ENCODE results near the gene TNK2.
A peak's percentile ranks its signal among the peaks of the same experiment; 100 is the strongest.
"Not testable (repeated sequence)": the region's sequence is repeated elsewhere in the genome, so short reads cannot be mapped to it uniquely, and the experiment has no call there.

TNK2 gene

DNA sequence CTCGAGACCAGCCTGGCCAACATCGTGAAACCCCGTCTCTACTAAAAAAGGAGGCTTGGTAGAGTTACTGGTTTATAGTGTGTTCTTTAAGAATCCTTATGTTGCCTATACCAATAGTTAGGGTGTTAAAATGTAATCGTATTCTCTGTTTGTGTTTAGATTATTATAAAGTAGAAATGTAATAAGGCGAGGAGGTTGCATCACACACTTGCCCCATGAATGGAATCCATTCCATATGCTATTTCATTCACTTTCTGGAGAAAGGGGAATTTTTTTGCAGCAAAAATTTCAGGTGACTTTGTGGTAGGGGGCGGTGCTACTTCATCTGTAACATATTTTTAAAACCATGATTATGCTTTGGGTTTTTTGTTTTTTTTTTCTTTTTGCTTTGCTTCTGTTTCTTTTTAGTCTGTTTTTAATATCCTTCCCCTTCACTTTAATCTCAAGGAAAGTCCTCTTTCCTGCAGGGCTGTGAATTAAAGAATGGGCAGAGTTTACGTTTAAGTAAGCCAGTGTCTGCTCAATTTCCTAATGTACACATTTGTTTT, 63.6 kb downstream of the TNK2 start:
- no peak for DNase-seq

DNA sequence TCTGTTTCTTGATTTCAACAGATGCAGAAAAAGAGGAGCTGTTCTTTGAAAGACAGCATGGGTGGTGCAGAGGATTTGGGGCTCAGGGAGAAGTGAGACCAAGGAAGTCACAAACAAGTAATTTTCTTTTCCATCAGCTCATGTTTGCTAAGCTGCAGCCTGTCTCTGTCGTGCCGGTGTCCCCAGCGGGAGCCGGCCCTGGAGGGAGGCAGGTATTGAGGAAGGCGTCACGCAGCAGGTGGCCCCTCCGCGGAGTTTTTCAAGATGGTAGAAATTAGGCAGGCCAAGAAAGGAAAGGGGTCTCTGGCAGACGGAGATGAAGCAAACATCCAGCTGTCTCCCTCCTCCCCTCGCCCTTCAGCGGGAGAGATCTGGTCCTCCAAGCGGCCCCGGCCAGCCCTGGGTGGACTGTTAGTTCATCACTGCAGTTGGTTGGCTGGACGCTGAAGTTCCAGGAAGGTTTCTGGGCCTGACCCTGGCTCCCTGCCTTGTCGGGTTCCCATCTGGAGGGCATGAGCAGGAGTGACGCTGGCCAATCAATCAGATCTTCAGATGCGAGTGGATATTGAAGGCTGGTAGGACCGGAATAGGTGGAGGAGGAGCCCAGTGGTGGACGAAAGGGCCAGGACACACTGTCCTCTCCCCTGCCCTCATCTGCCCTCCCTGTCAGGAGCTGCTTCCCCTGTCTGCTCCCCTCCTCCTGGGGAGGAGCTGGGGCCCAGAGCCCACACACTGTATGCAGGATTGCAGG, 68.9 kb downstream of the TNK2 start:
- DNase-seq: no peak

- no peak for DNase-seq
Measured at GRCh38 chr3:195838714-195839113, 69.6 kb downstream of the TNK2 start.

DNA sequence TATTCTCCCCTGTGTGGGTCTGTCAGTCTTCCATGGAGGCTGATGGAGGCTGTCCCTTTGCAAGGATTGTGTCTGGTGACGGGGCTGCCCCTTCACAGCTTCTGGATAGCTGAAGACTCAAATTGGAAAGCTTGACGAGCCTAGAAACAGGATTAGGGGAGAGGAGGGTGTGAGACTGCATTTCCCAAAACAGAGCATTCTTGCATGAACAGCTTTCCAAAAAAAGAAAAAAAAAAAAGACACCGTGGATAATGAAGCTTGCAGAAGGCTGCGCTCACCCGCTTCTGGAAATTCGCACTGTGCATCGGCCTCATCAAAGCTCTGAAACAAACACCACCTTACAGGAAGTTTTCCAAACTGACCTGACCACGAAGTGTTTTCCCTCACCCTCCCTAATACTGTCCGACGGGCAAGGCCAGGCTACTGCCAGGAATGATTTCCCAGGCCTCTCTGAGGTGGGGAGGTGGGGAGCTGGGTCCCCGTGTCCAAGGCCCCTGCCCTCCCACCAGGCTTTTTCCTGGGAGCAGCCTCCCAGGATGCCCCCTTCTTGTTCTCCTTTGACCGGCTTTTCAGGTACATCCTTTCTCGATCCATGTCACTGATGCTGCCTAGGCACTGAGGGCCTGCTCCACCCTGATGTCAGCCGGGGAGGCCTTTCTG, 71.7 kb downstream of the TNK2 start:
- DNase-seq: no peak

DNA sequence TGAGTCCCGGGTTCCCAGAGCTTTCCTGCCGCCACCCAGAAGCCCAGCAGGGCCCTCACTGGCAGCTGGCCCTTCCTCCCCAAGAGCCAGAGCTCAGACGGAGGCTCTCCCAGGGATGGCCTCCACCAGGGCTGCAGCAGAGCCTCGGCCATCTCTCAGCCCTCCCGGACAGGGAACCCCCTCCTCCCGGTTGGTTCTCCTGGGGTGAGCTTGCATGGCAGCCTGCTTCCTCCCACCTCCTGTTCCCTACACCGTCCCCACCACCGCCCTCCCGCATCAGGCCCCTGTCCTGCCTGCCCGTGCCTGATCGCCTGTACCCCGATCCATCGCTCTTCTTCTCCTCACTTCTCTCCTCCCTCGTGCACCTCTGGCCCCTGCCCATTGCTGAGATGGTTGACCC, 72.6 kb downstream of the TNK2 start:
- no peak for DNase-seq

DNA sequence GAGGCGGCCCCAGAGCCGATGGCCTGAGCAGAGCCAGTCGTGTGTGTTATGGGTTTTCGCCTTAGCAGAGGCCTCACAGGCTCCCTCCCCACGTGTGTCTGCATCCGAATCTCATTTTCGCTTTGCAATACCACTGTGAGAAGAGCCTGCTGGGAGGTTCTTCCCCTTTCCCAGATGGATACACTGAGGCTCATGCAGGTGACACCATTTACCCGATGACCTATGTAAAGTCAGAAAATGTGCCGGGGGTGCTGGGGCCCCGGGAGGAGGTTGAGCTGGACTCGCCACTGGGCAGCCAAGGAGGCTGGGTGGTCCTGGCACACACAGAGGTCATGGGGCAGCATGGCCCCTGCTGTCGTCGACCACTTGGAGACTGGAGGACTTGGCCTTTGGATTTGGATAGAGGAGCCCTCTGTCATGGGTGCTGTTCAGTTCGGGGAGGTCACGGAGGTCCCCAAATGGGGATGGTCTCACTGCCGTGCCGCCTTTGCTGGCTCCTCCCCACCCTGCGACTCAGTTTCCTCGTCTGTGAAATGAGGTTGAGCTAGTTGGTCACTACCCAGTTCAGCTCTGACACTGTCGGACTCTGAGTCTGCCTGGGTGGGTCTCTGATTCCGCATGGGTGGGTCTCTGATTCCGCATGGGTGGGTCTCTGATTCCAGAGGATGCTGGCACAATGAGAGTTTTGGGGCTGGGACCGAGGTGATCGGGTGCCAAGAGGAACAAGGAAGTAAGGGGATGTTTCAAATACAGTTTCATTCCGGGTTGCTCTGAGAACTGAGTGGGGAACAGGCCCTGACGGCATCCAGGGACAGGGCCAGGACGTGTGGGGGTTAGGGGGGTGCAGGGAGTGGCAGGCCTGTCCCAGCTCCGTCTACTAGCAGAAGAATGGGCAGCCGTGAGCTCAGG, 73.4 kb downstream of the TNK2 start:
- DNase-seq: no peak

DNA sequence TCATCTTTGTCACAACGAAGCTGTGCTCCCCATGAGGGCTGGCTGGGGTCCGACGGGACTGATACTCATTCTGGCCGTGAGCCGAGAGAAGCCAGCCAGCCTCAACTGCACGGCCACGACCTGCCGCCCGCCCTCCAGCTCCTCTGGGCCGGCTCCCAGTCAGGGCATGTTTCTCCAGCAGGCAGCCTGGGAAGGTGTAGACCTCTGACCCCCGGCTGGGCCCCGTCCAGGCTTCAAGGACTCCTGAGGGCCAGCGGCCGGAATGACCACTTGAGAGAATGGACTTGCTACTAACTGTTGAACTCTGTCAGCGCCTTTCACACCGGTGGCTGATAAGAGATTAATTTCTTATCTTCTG, 78.5 kb downstream of the TNK2 start:
- DNase-seq: peak; percentile 11

DNA sequence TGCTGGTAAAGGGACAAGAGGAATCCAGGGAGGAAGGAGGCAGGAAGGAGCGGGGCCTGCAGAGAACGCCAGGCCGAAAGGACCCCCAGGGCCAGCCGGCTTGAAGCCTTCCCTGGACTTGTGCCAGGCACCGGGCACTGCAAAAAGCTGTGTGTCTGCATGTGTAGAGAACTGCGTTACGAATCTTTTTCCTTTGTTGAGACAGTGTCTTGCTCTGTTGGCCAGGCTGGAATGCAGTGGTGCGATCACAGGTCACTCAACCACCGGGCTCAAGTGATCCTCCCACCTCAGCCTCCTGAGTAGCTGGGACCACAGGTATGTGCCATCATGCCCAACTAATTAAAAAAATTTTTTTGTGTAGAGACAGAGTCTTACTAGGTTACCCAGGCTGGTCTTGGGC, 79.6 kb downstream of the TNK2 start:
- DNase-seq: peak; percentile 11

GRCh38 chr3:195825857-195826804, 82.2 kb downstream of the TNK2 start:
- peak; percentile 1 for DNase-seq

- peak; percentile 2 for DNase-seq
Measured at GRCh38 chr3:195825191-195825588, 83.2 kb downstream of the TNK2 start.

DNA sequence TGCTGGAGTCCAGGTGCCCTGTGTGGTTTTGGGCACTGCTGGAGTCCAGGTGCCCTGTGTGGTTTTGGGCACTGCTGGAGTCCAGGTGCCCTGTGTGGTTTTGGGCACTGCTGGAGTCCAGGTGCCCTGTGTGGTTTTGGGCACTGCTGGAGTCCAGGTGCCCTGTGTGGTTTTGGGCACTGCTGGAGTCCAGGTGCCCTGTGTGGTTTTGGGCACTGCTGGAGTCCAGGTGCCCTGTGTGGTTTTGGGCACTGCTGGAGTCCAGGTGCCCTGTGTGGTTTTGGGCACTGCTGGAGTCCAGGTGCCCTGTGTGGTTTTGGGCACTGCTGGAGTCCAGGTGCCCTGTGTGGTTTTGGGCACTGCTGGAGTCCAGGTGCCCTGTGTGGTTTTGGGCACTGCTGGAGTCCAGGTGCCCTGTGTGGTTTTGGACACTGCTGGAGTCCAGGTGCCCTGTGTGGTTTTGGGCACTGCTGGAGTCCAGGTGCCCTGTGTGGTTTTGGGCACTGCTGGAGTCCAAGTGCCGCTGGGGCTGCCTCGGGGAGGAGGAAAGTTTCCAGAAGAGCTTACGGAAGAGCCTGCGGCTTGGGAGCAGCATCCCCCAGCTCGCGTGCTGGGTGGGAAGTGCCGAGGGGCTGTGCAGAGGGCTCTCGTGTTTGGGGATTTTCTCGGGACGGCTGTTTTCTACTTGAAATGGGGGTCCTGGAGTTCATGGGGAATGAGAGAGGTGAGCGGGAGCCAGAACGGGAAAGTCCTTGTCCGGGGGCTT, 83.7 kb downstream of the TNK2 start:
- DNase-seq: not testable (repeated sequence)

- DNase-seq: no peak
Measured at GRCh38 chr3:195823999-195824398, 84.4 kb downstream of the TNK2 start.

- DNase-seq: no peak
Measured at GRCh38 chr3:195823280-195823679, 85.1 kb downstream of the TNK2 start.

DNA sequence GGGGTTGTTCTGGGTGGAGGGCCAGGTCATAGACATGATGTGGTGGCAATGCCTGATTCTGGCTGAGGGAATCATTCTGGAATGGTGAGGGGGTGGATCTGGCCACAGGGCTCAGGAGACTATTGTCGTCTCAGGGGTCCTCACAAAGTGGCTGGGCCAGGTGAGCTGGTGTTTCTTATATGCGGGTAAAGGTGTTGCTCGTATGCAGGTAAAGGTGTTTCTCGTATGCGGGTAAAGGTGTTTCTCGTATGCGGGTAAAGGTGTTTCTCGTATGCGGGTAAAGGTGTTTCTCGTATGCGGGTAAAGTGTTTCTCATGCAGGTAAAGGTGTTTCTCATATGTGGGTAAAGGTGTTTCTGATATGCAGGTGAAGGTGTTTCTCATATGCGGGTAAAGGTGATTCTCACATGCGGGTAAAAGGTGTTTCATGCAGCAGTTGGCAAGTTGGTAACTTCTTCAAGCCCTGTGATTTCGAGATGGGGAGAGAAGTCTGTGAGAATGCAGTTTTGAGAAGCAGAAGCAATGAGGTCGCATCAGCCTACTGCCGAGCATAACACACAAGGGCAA, 86.1 kb downstream of the TNK2 start:
- no peak for DNase-seq

DNA sequence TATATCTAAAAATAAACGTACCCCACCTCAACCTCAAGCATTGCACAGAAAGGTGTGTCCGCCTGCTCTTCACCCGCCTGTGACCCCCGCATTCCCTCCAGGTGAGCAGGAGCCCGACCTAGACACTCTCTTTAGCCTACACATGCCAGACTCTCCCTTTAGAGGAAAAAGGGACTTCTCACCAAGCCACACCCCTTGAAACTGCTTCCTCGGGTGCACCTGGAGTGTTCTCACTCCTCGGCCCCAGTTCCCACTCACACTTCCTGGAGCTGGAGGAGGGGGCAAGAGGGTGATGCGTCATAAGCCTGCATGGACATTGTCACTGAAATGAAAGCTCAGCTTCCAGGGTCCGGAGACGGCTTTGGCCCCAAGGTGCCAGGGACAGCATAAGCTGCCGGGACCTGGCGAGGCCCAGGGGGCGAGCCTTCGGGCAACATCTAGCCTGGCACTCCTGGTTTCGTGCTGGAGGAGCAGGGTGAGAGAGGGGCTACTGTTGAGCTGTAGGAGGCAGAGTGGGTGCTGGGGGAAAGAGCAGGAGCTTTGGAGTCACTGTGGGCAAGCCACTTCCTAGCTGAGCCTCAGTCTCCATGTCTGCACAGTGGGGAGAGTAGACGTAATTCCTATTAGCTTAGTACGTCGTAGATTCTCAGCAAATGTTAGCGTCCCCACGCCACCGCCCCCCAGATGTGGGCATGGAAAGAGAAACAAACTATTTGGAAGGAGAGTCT, 86.8 kb downstream of the TNK2 start:
- DNase-seq: no peak

GRCh38 chr3:195820901-195821300, 87.5 kb downstream of the TNK2 start:
- no peak for DNase-seq

GRCh38 chr3:195820186-195820585, 88.2 kb downstream of the TNK2 start:
- no peak for DNase-seq

- DNase-seq: no peak
Measured at GRCh38 chr3:195818301-195818700, 90.0 kb downstream of the TNK2 start.

DNA sequence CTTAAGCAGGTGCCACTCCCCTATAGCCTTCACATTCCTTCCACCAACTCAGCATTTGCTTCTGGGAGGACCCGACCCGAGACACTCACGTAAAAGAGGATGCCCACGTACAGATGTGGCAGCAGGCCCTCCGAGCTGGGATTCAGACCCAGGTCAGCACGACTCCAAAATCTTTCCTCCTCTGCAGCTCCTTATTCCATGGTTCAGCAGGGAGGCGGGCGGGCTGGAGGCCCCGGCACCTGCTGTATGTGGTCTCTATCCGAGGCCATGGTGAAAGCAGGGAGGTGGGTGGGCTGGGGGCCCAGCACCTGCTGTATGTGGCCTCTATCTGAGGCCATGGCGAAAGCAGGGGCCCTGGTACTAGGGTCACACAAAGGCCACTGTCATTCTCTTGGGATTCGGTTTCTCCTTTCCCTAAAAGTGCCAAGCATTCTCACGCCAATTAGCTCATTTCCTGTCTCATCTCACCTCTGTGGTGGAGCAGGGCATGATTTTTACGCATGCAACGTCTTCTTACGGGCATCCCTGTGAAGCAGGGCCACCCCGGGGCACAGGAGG, 90.7 kb downstream of the TNK2 start:
- no peak for DNase-seq

Data from right hindlimb (tissue), 1 donor.